CD14-positive monocyte (primary cell): ENCODE measurements around the gene TRAF3. TPM values are rescaled to one million over a fixed set of nuclear protein-coding genes. Genes with fewer than 3 reads are reported as not detected.

ENCODE experiments used
- DNase-seq, 3 donors: peaks; one replicate each; pipeline ENCODE4 v3.0.0-alpha.2; 2011 to 2022
- H2AFZ ChIP-seq: 2 replicates; pipeline ENCODE4 v1.6.0; 2012; ENCODE audit warnings: mild to moderate bottlenecking, low read depth, low read length, inconsistent platforms; ENCODE audit not compliant: insufficient read depth, poor library complexity, severe bottlenecking
- H3K27ac ChIP-seq, 2 donors: 1 replicate in 1 of 2; 2 replicates in 1 of 2; pipeline ENCODE4 v1.5.1; 2012 to 2013; ENCODE audit warnings: low read length in 2 of 2, control low read depth in 1 of 2, inconsistent platforms in 1 of 2, low read depth in 1 of 2, mild to moderate bottlenecking in 1 of 2
- H3K27me3 ChIP-seq, 2 donors: one replicate each; pipeline versions ENCODE4 v1.6.0 to v1.6.1; 2011 to 2013; ENCODE audit warnings: low read length in 2 of 2; ENCODE audit not compliant: control insufficient read depth in 2 of 2, insufficient read depth in 2 of 2
- H3K36me3 ChIP-seq, 2 donors: replicated peaks in 1 of 2; 1 replicate in 1 of 2; 2 replicates in 1 of 2; pipeline versions ENCODE4 v1.5.1 to v1.6.1; 2012 to 2013; ENCODE audit warnings: low read length in 2 of 2, control low read depth in 1 of 2, inconsistent platforms in 1 of 2, mild to moderate bottlenecking in 1 of 2; ENCODE audit not compliant: insufficient read depth in 2 of 2, control insufficient read depth in 1 of 2
- H3K4me1 ChIP-seq, 2 donors: 1 replicate in 1 of 2; 2 replicates in 1 of 2; pipeline versions ENCODE4 v1.5.1 to v1.6.1; 2012 to 2013; ENCODE audit warnings: low read length in 2 of 2, control low read depth in 1 of 2, inconsistent platforms in 1 of 2, mild to moderate bottlenecking in 1 of 2, moderate library complexity in 1 of 2; ENCODE audit not compliant: insufficient read depth in 2 of 2, control insufficient read depth in 1 of 2
- H3K4me2 ChIP-seq: replicated peaks from 2 replicates; pipeline ENCODE3; 2012; ENCODE audit warnings: low read length, moderate library complexity, mild to moderate bottlenecking; ENCODE audit not compliant: poor library complexity, severe bottlenecking; ENCODE audit errors: extremely low read depth
- H3K4me3 ChIP-seq, 3 experiments: fragments of 200-600 bp in 1 of 3; sonication (generic) in 1 of 3; replicated peaks in 1 of 3; 1 replicate in 2 of 3; 2 replicates in 1 of 3; pipeline ENCODE4 v1.5.1; 2011 to 2013; ENCODE audit warnings: low read length in 3 of 3, mild to moderate bottlenecking in 3 of 3, control low read depth in 2 of 3, low read depth in 2 of 3, inconsistent platforms in 1 of 3, moderate library complexity in 1 of 3
- H3K79me2 ChIP-seq: 2 replicates; pipeline ENCODE4 v1.6.0; 2012; ENCODE audit warnings: mild to moderate bottlenecking, control low read depth, inconsistent platforms, low read length, moderate library complexity; ENCODE audit not compliant: insufficient read depth
- H3K9ac ChIP-seq: 2 replicates; pipeline ENCODE4 v1.6.0; 2017; ENCODE audit warnings: low read length, mild to moderate bottlenecking; ENCODE audit not compliant: insufficient read depth, poor library complexity, severe bottlenecking
- H3K9me3 ChIP-seq, 2 donors: replicated peaks in 1 of 2; 1 replicate in 1 of 2; 2 replicates in 1 of 2; pipeline versions ENCODE4 v1.5.1 to v1.6.1; 2012 to 2013; ENCODE audit warnings: low read length in 2 of 2, control low read depth in 1 of 2; ENCODE audit not compliant: control insufficient read depth in 1 of 2, insufficient read depth in 1 of 2
- H4K20me1 ChIP-seq: 2 replicates; pipeline ENCODE4 v1.6.0; 2012; ENCODE audit warnings: mild to moderate bottlenecking, low read length, control low read depth, moderate library complexity; ENCODE audit not compliant: insufficient read depth
- H3K27ac Mint-ChIP-seq, 7 donors: one replicate each; pipeline ENCODE4 v1.8.0; 2020; ENCODE audit warnings: mild to moderate bottlenecking in 7 of 7, mixed read lengths in 7 of 7, moderate library complexity in 6 of 7, inconsistent platforms in 2 of 7
- H3K27me3 Mint-ChIP-seq, 3 donors: one replicate each; pipeline ENCODE4 v1.8.0; 2021 to 2022; ENCODE audit warnings: low read depth in 3 of 3, mild to moderate bottlenecking in 3 of 3, mixed read lengths in 3 of 3, moderate library complexity in 3 of 3, inconsistent platforms in 1 of 3
- H3K36me3 Mint-ChIP-seq, 2 donors: one replicate each; pipeline ENCODE4 v1.8.0; 2020; ENCODE audit warnings: mixed read lengths in 2 of 2, inconsistent platforms in 1 of 2, mild to moderate bottlenecking in 1 of 2
- H3K4me1 Mint-ChIP-seq: one replicate; pipeline ENCODE4 v1.8.0; 2020; ENCODE audit warnings: mild to moderate bottlenecking, mixed read lengths
- H3K4me3 Mint-ChIP-seq, 2 donors: one replicate each; pipeline ENCODE4 v1.8.0; 2020; ENCODE audit warnings: mild to moderate bottlenecking in 2 of 2, mixed read lengths in 2 of 2, moderate library complexity in 1 of 2
- H3K9me3 Mint-ChIP-seq, 7 donors: one replicate each; pipeline ENCODE4 v1.8.0; 2020 to 2022; ENCODE audit warnings: mixed read lengths in 7 of 7, mild to moderate bottlenecking in 6 of 7, moderate library complexity in 6 of 7, inconsistent platforms in 2 of 7
- WGBS: methylation state at CpG from one replicate; pipeline ENCODE4 v1.1.5; 2013; ENCODE audit warnings: missing lambda C conversion rate; ENCODE audit not compliant: insufficient coverage; 5-methylcytosine and 5-hydroxymethylcytosine counted together
- intact Hi-C, 2 donors: fragments of 100-400 bp; cut with micrococcal nuclease; formaldehyde crosslinking; loops; one replicate each; pipeline versions ENCODE4 v1.15.0 to v1.15.1; 2023
- polyA plus RNA-seq, 3 donors: library from polyadenylated mRNA; depleted of rRNA in 1 of 3; unstranded in 2 of 3; stranded (reverse) in 1 of 3; fragments of 300-500 nt in 2 of 3; fragments of >200 nt in 1 of 3; fragmentation: Illumina TruSeq in 2 of 3; gene quantifications; 1 replicate in 2 of 3; 2 replicates in 1 of 3; pipeline ENCODE4 v1.2.3, GENCODE V29; 2012 to 2021
- TF ChIP-seq, protein P1 (sequence below): fragments of 200-600 bp; IDR thresholded peaks from one replicate; pipeline ENCODE4 v1.8.0; 2022; ENCODE audit warnings: antibody characterized with exemption, mild to moderate bottlenecking

Gene TRAF3
- polyA plus RNA-seq, 3 donors = 12.0 to 37.6 (median 17.3) TPM

DNA sequence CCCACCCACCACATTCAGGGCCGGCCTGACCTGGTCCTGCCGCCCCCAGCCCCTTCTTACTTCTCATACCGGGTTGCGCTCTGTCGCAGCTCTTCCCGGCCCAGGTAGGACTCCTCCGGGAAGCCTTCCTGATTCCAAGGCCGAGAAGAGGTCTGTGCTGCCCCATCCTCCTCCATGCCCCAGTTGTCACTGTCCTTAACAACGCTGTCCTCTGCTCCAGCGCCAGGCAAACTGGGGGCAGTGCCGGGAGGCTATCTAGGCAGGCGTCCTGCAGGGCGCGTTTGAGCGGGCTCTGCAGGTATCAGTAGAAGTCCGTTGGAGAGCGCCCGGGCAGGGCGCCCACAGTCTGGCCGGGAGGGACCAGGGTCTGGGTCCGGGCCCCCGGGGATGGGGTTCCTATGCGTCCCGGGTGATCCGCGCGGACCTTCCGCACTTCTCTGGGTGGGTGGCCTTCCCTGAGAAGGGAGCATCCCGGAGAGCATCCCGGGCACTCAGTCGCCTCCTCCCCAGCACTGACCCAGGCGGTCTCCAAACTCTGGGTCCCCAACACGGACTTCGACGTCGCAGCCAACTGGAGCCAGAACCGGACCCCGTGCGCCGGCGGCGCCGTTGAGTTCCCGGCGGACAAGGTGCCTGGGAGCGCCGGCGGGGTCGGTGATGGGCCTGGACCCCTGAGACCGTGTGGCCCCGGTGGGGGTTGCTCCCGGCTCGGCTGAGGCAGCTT is 146.1 kb downstream of the TRAF3 start:
- peaks cover 12% of the 10 kb centered on the region for H3K4me1 Mint-ChIP-seq
- Histone ChIP-seq H3K79me2 (no peaks in the 10 kb centered on the region), H3K9ac (no peak overlapping the region), H3K27ac (no peak overlapping the region), H3K4me1 (peaks cover 9% of the 10 kb centered on the region in 2 donors), H2AFZ (no peak overlapping the region), H4K20me1 (peaks cover 1% of the 10 kb centered on the region), H3K27me3 (peaks cover 22 to 74% of the 10 kb centered on the region in 2 donors), H3K36me3 (no peaks in the 10 kb centered on the region), H3K4me3 (no peak overlapping the region), H3K9me3 (peaks cover 0 to 13% of the 10 kb centered on the region in 2 donors), H3K4me2 (no peak overlapping the region)
- WGBS = 10% methylated on average over 53 of the region's 53 CpGs
- peaks cover 22 to 45% (median 36%) of the 10 kb centered on the region in 3 donors for H3K27me3 Mint-ChIP-seq
- H3K4me3 Mint-ChIP-seq = peak overlapping the region in 1 of 2 donors; percentile 72
- intact Hi-C loops = no loop called here
- H3K9me3 Mint-ChIP-seq = peaks cover 0 to 10% (median 1%) of the 10 kb centered on the region in 7 donors
- no peak overlapping the region for H3K27ac Mint-ChIP-seq
- H3K36me3 Mint-ChIP-seq = no peaks in the 10 kb centered on the region
- TF ChIP-seq, protein P1, sequence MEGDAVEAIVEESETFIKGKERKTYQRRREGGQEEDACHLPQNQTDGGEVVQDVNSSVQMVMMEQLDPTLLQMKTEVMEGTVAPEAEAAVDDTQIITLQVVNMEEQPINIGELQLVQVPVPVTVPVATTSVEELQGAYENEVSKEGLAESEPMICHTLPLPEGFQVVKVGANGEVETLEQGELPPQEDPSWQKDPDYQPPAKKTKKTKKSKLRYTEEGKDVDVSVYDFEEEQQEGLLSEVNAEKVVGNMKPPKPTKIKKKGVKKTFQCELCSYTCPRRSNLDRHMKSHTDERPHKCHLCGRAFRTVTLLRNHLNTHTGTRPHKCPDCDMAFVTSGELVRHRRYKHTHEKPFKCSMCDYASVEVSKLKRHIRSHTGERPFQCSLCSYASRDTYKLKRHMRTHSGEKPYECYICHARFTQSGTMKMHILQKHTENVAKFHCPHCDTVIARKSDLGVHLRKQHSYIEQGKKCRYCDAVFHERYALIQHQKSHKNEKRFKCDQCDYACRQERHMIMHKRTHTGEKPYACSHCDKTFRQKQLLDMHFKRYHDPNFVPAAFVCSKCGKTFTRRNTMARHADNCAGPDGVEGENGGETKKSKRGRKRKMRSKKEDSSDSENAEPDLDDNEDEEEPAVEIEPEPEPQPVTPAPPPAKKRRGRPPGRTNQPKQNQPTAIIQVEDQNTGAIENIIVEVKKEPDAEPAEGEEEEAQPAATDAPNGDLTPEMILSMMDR = no peak
- DNase-seq = no peak

DNA sequence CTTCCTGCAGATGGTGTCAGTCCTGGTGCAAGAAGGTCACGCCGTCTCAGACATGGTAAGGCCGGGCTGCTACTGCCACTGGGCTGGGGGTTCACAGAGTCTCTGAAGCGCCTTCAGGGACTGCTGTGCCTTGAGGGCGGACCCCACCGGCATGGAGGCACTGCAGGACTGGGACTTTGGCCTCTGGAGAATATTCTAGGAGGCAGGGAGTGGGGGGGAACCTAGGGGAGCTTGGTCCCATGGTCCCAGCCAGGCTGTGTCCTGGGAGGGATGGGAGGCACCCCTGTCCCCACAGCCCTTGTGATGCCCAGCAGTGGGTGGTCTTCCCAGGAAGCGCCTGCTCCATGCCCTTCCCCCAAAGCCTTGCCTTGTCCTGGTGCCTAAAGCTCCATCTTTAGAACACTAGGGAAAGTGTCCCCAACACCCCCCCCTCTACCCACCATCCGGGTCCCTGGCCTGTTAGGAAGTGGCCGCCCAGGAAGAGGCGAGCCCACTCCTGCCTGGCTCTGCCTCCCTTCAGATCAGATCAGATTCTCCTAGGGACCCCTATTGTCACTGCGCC is 146.8 kb downstream of the TRAF3 start:
- no peak overlapping the region for H3K27ac Mint-ChIP-seq
- Histone ChIP-seq H3K9me3 (peaks cover 0 to 18% of the 10 kb centered on the region in 2 donors), H3K36me3 (no peaks in the 10 kb centered on the region), H3K9ac (no peak overlapping the region), H3K27me3 (peaks cover 26 to 81% of the 10 kb centered on the region in 2 donors), H3K27ac (no peak overlapping the region), H4K20me1 (no peaks in the 10 kb centered on the region), H2AFZ (no peak overlapping the region), H3K4me1 (peaks cover 14 to 16% of the 10 kb centered on the region in 2 donors), H3K4me3 (no peak overlapping the region), H3K79me2 (no peaks in the 10 kb centered on the region), H3K4me2 (no peak overlapping the region)
- H3K27me3 Mint-ChIP-seq = peaks cover 29 to 51% (median 42%) of the 10 kb centered on the region in 3 donors
- TF ChIP-seq, protein P1 = no peak
- intact Hi-C loops = no loop called here
- DNase-seq = no peak
- H3K36me3 Mint-ChIP-seq = no peaks in the 10 kb centered on the region
- 53% methylated on average over 11 of the region's 11 CpGs for WGBS
- H3K9me3 Mint-ChIP-seq = peaks cover 0 to 15% (median 4%) of the 10 kb centered on the region in 7 donors
- H3K4me1 Mint-ChIP-seq = peaks cover 16% of the 10 kb centered on the region
- peak overlapping the region in 1 of 2 donors; percentile 67 for H3K4me3 Mint-ChIP-seq
